NK-92 (cell line): ENCODE results near the gene TARS2.

Source experiments
- DNase-seq: peaks from one replicate; lab custom pipeline; 2025; ENCODE audit not compliant: unreplicated experiment; lab: John Stamatoyannopoulos, UW

TARS2 gene

DNA sequence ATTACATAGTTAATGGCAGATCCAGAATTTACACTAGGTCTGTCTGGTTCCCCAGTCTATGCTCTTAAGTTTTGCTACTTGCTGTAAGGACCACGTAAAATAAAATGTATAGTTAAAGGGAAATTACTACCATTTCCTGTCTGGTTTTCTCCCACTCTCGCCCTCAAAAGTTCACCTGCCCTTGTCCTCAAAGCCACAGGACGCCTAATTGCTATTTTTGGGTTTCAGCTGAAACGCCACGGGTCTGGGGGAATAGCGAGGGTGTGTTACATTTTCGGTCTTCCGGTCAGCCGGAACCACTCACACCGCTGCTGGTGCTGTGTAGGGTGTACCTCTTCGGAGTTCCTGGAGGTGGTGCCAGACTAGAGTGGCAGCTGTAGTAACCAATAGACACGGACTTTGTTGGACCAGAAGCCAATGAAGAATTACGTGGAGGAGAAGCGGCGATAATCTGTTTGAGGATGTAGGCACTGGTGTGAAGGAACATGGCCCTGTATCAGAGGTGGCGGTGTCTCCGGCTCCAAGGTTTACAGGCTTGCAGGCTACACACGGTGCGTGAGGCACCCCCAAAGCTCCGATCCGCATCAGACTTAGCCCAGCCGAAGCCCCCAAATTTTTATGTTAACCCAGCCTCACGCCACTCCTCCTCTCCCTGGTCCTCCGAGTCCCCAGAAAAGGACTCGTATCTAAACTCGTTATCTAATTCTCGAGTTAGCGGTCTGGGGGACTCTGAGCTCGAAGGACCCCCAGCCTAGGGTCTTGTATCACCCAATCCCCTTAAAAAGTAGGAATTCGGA is at the start of gene TARS2:
Gene TARS2 (plus strand): TSS at position 454 of the 797 bp plus-strand sequence. CDS start 32 bp downstream, at position 486.
- peak; percentile 78 for DNase-seq

DNA sequence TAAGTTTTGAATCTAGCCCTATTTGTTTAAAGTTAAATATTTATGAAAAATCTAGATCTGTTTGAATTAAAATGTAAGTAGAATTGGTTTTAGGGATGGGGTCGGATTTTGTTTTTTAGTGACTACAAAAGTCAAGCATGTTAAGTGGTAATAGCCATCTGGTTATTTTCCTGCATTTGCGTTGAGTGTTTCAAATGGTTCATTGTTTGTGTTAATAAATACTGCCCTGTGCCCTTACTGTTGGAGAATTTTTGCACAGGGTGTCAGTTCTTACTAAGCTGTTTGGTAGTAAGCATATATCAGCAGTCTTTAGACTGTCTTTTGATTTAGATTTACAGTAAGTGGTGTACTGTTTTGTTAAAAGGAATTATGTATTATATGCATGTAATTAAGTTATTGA is 46.1 kb upstream of the TARS2 start:
- no peak for DNase-seq

DNA sequence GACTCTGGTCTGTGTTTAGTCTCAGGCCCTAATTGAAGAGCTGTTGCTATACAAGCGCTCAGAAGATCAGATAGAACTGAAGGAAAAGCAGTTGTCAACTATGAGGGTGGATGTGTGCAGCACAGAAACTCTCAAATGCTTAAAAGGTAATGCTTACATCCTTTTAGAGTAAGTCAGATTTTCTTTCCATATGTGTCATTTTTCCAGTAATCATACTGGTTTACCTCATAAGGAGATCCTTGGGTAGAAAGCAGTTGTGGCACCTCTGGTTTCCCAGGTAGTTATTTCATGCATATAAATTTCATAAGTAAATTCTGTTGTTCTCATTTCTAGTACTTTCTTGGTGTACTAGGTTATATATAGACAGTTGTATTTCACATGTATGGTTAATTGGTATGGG is 43.0 kb upstream of the TARS2 start:
- DNase-seq = no peak

DNA sequence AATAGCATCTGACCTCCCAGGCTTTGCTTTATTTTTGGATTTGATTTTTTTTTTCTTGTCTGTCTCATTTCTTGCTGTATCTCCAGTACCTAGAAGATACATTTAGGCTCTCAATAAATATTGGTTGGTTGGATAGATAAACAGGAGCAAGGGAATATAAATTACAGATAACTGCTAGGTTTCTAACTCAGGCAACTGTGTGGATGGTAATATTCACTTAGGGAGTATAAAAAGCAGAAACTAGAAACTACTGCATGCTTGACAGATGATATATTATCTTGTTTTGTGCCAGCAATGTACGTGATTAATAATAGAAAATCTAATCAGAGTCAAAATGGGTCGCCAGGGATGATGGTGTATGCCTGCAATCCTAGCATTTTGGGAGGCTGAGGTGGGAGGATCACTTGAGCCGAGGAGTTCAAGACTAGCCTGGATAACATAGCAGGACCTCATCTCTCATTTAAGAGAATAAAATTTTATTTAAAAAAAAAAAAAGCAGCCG is 31.0 kb upstream of the TARS2 start:
- no peak for DNase-seq

DNA sequence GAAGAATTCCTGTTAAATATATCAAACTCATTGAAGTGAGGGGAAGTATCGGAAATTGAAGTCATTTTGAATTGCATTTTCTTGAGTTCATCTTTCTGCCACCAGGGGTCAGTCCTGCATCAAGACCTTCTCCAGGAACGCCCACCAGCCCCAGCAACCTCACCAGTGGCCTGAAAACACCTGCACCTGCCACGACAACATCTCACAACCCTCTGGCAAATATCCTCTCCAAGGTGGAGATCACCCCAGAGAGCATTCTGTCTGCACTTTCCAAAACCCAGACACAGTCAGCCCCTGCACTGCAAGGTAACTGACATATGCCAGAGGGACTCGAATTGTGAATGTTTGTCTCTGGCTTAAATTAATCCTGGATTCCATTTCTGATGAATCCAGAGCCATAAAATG is 22.8 kb upstream of the TARS2 start:
- DNase-seq = no peak

DNA sequence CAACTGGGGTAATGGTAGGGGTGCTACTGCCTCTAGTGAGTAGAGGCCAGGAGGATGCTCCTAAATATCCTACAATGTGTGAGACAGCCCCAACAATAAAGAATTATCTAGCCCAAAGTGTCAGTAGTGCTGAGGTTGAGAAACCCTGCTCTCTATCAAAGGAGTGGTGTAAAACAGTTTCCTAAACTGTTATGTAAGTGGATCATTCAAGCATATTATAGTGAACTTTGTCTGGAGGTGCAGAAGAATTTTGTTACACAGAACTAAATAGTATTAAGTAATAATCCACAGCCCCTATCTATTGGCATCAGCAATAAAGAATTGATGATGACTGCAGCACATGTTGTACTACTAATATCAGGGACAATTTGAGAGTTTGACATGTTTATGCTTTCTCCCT is 20.3 kb upstream of the TARS2 start:
- DNase-seq = no peak

DNA sequence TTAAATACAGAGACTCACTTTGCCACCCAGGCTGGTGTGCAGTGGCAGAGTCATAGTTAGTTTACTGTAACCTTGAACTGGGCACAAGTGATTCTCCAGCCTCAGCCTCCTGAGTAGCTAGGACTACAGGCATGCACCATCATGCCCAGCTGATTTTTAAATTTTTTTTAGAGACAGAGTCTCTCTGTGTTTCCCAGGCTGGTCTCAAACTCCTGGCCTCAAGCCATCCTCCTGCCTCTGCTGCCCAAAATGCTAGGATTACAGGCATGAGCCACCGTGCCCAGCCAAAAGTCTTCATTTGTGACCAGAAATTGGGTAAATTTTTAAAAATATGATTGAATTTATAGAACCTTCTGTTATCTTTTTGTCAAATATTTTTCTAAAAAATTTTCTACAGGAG is 17.9 kb upstream of the TARS2 start:
- no peak for DNase-seq

DNA sequence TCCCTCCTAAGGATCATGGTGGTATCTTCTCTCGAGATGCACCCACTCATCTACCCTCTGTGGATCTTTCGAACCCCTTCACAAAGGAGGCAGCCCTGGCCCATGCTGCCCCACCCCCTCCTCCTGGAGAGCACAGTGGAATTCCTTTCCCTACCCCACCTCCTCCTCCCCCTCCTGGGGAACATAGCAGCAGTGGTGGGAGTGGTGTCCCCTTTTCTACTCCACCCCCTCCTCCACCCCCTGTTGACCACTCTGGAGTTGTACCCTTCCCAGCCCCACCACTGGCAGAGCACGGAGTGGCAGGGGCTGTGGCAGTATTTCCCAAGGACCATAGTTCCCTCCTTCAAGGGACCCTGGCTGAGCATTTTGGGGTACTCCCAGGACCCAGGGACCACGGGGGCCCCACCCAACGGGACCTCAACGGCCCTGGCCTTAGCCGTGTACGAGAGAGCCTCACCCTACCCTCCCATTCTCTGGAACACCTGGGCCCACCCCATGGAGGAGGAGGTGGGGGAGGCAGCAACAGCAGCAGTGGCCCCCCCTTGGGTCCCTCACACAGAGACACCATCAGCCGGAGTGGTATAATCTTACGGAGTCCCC is 14.5 kb upstream of the TARS2 start:
- no peak for DNase-seq

DNA sequence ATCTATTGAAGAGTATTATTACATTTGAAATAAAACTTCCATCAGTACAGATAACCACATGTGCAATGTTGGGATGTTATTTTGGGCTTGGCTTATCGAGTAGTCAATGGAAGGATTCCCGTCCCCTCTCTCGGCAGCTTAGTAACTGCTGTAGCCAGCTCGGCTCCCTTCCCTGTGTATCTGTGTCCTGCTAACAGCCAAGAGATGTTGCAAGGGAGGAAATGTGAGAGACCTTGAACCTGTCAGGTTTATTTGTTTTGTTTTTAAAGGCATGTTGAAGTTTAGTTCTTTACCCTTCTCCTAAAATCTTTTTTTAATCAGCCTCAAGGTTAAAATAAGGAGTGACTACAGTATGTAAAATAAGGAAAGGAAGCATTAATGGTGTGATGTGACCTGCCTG is 13.6 kb upstream of the TARS2 start:
- no peak for DNase-seq

- no peak for DNase-seq
Measured at GRCh38 chr1:150474869-150475268, 12.3 kb upstream of the TARS2 start.

GRCh38 chr1:150476754-150477153 is 10.5 kb upstream of the TARS2 start:
- DNase-seq = no peak

GRCh38 chr1:150477320-150477719 is 9.9 kb upstream of the TARS2 start:
- DNase-seq = no peak

- DNase-seq = no peak
Measured at GRCh38 chr1:150477733-150478132, 9.5 kb upstream of the TARS2 start.

- no peak for DNase-seq
Measured at GRCh38 chr1:150479370-150479769, 7.8 kb upstream of the TARS2 start.

DNA sequence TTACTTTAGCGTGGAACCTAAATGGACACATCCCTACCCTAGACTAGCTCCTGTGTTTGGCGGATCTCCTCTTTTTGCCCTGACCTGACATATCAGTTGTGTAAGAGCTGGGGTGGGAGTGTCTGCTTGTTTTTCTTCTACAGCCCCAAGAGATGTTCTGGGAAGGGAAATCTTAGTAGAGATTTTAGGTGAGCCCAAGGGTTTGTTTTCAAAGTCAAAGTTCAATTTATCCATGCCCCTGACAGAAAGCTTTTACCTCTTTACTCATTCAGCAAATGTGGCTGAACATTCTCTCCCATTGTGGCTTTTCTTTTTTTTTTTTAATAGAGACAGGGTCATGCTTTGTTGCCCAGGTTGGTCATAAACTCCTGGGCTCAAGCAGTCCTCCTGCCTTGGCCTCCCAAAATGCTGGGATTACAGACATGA is 7.3 kb upstream of the TARS2 start:
- no peak for DNase-seq

- no peak for DNase-seq
Measured at GRCh38 chr1:150484431-150484830, 2.8 kb upstream of the TARS2 start.

DNA sequence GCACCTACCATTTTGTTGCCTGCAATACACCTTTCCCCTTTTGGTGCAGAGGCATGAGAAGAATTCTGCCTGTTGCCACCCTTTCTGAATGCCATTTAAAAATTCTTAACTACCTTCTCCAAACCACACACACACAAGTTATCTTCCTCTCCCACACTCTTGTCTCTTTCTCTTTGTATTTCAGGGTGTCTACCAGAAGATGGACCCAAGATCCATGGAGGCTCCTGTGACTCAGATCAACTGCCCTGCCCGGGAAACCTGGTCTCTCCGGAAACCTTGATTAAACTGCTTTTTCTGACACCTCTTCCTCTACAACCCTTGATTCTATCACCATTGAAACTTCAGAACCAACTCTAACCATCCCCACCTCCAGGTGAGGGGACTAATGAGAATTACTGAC is 2.4 kb upstream of the TARS2 start:
- DNase-seq = no peak

DNA sequence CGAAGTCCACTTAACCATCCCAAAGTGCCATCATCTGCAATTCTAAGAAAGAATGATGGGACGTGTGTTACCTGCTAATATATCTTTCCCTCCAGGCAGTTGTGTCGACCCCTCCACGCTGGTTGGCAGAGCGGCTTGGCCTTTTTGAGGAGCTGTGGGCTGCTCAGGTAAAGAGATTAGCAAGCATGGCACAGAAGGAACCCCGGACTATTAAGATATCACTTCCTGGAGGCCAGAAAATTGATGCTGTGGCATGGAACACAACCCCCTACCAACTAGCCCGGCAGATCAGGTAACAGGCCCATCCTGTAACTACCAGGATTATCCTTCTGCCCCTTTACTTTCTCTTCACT is 520 bp downstream of the TARS2 start:
- DNase-seq = no peak

- DNase-seq = no peak
Measured at GRCh38 chr1:150493175-150493574, 6.0 kb downstream of the TARS2 start.

- DNase-seq = no peak
Measured at GRCh38 chr1:150498342-150498741, 11.1 kb downstream of the TARS2 start.

- no peak for DNase-seq
Measured at GRCh38 chr1:150505431-150505830, 18.2 kb downstream of the TARS2 start.
